NCI-H1694 treated with DMSO at 0.1 percent for 48 hours (cell line): ENCODE results near the gene MPST.

Source experiments
- DNase-seq: peaks from one replicate; lab custom pipeline; 2025; lab: John Stamatoyannopoulos, UW

MPST gene

GRCh38 chr22:37001826-37002225 is 17.7 kb upstream of the MPST start:
- DNase-seq, result no peak

GRCh38 chr22:37002633-37003032 is 16.9 kb upstream of the MPST start:
- no peak for DNase-seq

GRCh38 chr22:37007651-37008050 is 11.9 kb upstream of the MPST start:
- DNase-seq, result no peak

- DNase-seq, result no peak
Observed at GRCh38 chr22:37008365-37008764, 11.2 kb upstream of the MPST start.

- DNase-seq, result no peak
Observed at GRCh38 chr22:37009490-37009889, 10.1 kb upstream of the MPST start.

- DNase-seq, result no peak
Observed at GRCh38 chr22:37010174-37010573, 9.4 kb upstream of the MPST start.

- no peak for DNase-seq
Observed at GRCh38 chr22:37010976-37011375, 8.6 kb upstream of the MPST start.

GRCh38 chr22:37011472-37011871 is 8.1 kb upstream of the MPST start:
- DNase-seq, result no peak

- no peak for DNase-seq
Observed at GRCh38 chr22:37012262-37012904, 7.2 kb upstream of the MPST start.

- no peak for DNase-seq
Observed at GRCh38 chr22:37012956-37013355, 6.6 kb upstream of the MPST start.

GRCh38 chr22:37014415-37014806 is 5.1 kb upstream of the MPST start:
- no peak for DNase-seq

GRCh38 chr22:37014835-37015586 is 4.5 kb upstream of the MPST start:
- no peak for DNase-seq

- no peak for DNase-seq
Observed at GRCh38 chr22:37015587-37015878, 4.0 kb upstream of the MPST start.

- DNase-seq, result no peak
Observed at GRCh38 chr22:37016134-37016910, 3.2 kb upstream of the MPST start.

- no peak for DNase-seq
Observed at GRCh38 chr22:37017356-37017755, 2.2 kb upstream of the MPST start.

- DNase-seq, result no peak
Observed at GRCh38 chr22:37018086-37018814, 1.3 kb upstream of the MPST start.

GRCh38 chr22:37018815-37019308 is 680 bp upstream of the MPST start:
- DNase-seq, result no peak

GRCh38 chr22:37020192-37020479 is 594 bp downstream of the MPST start:
- peak; percentile 8 for DNase-seq

GRCh38 chr22:37021041-37021440 is 1.5 kb downstream of the MPST start:
- DNase-seq, result no peak

GRCh38 chr22:37021710-37022482 is 2.4 kb downstream of the MPST start:
- DNase-seq, result no peak

GRCh38 chr22:37022483-37023337 is 3.2 kb downstream of the MPST start:
- no peak for DNase-seq
